Measurements from ENCODE around the gene RREB1.

DNA sequence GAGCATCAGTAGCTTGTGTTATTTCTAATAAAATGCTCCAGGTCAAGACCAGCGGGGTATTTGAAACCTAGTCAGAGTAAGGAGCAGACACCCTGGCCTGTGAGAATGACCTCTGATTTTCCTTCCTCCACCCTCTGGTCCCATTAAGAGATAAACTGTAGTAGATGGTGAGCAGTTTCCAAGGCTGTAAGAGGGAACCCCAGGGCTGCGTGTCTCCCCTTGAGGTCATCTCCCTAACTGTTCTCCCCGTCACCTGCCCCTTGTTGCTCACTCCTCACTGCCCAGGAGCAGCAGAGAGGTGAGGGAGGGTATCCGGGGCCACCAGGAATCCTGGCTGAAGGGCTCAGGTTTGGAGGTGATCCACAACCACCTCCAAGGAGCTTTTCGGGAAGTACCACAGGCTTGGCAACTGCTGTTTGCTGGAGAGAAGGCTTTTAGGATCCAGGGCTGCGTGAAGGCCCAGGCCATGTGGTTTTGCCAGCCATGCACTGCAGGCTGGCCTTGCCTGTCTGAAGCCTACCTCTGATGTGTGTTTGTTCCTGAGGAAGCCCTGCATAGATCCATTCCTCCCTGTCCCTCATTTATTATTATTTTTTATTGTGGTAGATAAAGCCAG, 62.5 kb downstream of the RREB1 start:
- TF ChIP-seq, protein P1, sequence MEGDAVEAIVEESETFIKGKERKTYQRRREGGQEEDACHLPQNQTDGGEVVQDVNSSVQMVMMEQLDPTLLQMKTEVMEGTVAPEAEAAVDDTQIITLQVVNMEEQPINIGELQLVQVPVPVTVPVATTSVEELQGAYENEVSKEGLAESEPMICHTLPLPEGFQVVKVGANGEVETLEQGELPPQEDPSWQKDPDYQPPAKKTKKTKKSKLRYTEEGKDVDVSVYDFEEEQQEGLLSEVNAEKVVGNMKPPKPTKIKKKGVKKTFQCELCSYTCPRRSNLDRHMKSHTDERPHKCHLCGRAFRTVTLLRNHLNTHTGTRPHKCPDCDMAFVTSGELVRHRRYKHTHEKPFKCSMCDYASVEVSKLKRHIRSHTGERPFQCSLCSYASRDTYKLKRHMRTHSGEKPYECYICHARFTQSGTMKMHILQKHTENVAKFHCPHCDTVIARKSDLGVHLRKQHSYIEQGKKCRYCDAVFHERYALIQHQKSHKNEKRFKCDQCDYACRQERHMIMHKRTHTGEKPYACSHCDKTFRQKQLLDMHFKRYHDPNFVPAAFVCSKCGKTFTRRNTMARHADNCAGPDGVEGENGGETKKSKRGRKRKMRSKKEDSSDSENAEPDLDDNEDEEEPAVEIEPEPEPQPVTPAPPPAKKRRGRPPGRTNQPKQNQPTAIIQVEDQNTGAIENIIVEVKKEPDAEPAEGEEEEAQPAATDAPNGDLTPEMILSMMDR (IDR thresholded peaks at IDR 0.05): no peak
- TF ChIP-seq POLR2A (IDR thresholded peaks at IDR 0.05): no peak
- no peak for TF ChIP-seq POLR2AphosphoS5 (IDR thresholded peaks at IDR 0.05)

Measured in suprapubic skin (tissue), 4 donors.